Muscle of leg (tissue), 16 donors: Measurements from ENCODE around the gene SOCS4. TPM values are rescaled to one million over a fixed set of nuclear protein-coding genes. Genes with fewer than 3 reads are reported as not detected.

Experiments
- DNase-seq: peaks from one replicate; pipeline ENCODE4 v3.0.0; 2013
- H3K27ac ChIP-seq: one replicate; pipeline ENCODE4 v1.5.1; 2013; ENCODE audit warnings: mild to moderate bottlenecking, low read length, control low read depth
- H3K27me3 ChIP-seq: one replicate; pipeline ENCODE4 v1.6.1; 2013; ENCODE audit warnings: low read length; ENCODE audit not compliant: control insufficient read depth, insufficient read depth
- H3K36me3 ChIP-seq: one replicate; pipeline ENCODE4 v1.6.1; 2013; ENCODE audit warnings: low read length; ENCODE audit not compliant: control insufficient read depth, insufficient read depth
- H3K4me1 ChIP-seq: one replicate; pipeline ENCODE4 v1.6.1; 2013; ENCODE audit warnings: low read length; ENCODE audit not compliant: control insufficient read depth, insufficient read depth
- H3K4me3 ChIP-seq: one replicate; pipeline ENCODE4 v1.5.1; 2013; ENCODE audit warnings: low read length, control low read depth
- H3K9me3 ChIP-seq: replicated peaks from 2 replicates; pipeline ENCODE4 v1.6.1; 2013; ENCODE audit warnings: low read depth, low read length; ENCODE audit not compliant: control insufficient read depth
- WGBS: methylation state at CpG from one replicate; pipeline ENCODE4 v1.1.5; 2013; ENCODE audit warnings: missing lambda C conversion rate; ENCODE audit not compliant: insufficient coverage; 5-methylcytosine and 5-hydroxymethylcytosine counted together
- long read RNA-seq, 11 donors: transcript quantifications; one replicate each; lab custom pipeline, GENCODE V29; 2026
- polyA plus RNA-seq, 8 donors: library from polyadenylated mRNA; unstranded; fragments of 120-200 nt; gene quantifications; one replicate each; pipeline versions ENCODE4 v1.2.1 to v1.2.3, GENCODE V29; 2013; ENCODE audit warnings: inconsistent platforms in 1 of 8, low replicate concordance in 1 of 8; ENCODE audit not compliant: insufficient read length in 8 of 8, insufficient read depth in 1 of 8
- total RNA-seq: library from RNA; stranded (reverse); fragments of 120-200 nt; gene quantifications from one replicate; pipeline ENCODE4 v1.2.4, GENCODE V29; 2013

SOCS4 gene, protein sequence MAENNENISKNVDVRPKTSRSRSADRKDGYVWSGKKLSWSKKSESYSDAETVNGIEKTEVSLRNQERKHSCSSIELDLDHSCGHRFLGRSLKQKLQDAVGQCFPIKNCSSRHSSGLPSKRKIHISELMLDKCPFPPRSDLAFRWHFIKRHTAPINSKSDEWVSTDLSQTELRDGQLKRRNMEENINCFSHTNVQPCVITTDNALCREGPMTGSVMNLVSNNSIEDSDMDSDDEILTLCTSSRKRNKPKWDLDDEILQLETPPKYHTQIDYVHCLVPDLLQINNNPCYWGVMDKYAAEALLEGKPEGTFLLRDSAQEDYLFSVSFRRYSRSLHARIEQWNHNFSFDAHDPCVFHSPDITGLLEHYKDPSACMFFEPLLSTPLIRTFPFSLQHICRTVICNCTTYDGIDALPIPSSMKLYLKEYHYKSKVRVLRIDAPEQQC
- total RNA-seq: 8.5 TPM
- 10 to 100 TPM in 4 of 8 donors, 1 to 10 TPM in 4; 6.4 to 11.5 (median 9.8) TPM for polyA plus RNA-seq
- long read RNA-seq, donor 1, full-length matches to known transcripts: 3 of 3 reads
- long read RNA-seq, donor 1, partial matches to known transcripts: 0 of 3 reads
- long read RNA-seq, donor 1, other reads (novel, unspliced or antisense): 0 of 3 reads
- long read RNA-seq, donor 2, full-length matches to known transcripts: 3 of 3 reads
- long read RNA-seq, donor 2, partial matches to known transcripts: 0 of 3 reads
- long read RNA-seq, donor 2, other reads (novel, unspliced or antisense): 0 of 3 reads
- long read RNA-seq, donor 3, full-length matches to known transcripts: 6 of 6 reads
- long read RNA-seq, donor 3, partial matches to known transcripts: 0 of 6 reads
- long read RNA-seq, donor 3, other reads (novel, unspliced or antisense): 0 of 6 reads
- long read RNA-seq, donor 4, full-length matches to known transcripts: 2 of 2 reads
- long read RNA-seq, donor 4, partial matches to known transcripts: 0 of 2 reads
- long read RNA-seq, donor 4, other reads (novel, unspliced or antisense): 0 of 2 reads
- long read RNA-seq, donor 5, full-length matches to known transcripts: 9 of 9 reads
- long read RNA-seq, donor 5, partial matches to known transcripts: 0 of 9 reads
- long read RNA-seq, donor 5, other reads (novel, unspliced or antisense): 0 of 9 reads
- long read RNA-seq, donor 6, full-length matches to known transcripts: 3 of 3 reads
- long read RNA-seq, donor 6, partial matches to known transcripts: 0 of 3 reads
- long read RNA-seq, donor 6, other reads (novel, unspliced or antisense): 0 of 3 reads
- long read RNA-seq, donor 7, full-length matches to known transcripts: 4 of 4 reads
- long read RNA-seq, donor 7, partial matches to known transcripts: 0 of 4 reads
- long read RNA-seq, donor 7, other reads (novel, unspliced or antisense): 0 of 4 reads
- long read RNA-seq, donor 8, full-length matches to known transcripts: 4 of 4 reads
- long read RNA-seq, donor 8, partial matches to known transcripts: 0 of 4 reads
- long read RNA-seq, donor 8, other reads (novel, unspliced or antisense): 0 of 4 reads
- long read RNA-seq, donor 9, full-length matches to known transcripts: 6 of 6 reads
- long read RNA-seq, donor 9, partial matches to known transcripts: 0 of 6 reads
- long read RNA-seq, donor 9, other reads (novel, unspliced or antisense): 0 of 6 reads
- long read RNA-seq, donor 10, full-length matches to known transcripts: 6 of 6 reads
- long read RNA-seq, donor 10, partial matches to known transcripts: 0 of 6 reads
- long read RNA-seq, donor 10, other reads (novel, unspliced or antisense): 0 of 6 reads
- long read RNA-seq, donor 11, full-length matches to known transcripts: 5 of 11 reads
- long read RNA-seq, donor 11, partial matches to known transcripts: 6 of 11 reads
- long read RNA-seq, donor 11, other reads (novel, unspliced or antisense): 0 of 11 reads

DNA sequence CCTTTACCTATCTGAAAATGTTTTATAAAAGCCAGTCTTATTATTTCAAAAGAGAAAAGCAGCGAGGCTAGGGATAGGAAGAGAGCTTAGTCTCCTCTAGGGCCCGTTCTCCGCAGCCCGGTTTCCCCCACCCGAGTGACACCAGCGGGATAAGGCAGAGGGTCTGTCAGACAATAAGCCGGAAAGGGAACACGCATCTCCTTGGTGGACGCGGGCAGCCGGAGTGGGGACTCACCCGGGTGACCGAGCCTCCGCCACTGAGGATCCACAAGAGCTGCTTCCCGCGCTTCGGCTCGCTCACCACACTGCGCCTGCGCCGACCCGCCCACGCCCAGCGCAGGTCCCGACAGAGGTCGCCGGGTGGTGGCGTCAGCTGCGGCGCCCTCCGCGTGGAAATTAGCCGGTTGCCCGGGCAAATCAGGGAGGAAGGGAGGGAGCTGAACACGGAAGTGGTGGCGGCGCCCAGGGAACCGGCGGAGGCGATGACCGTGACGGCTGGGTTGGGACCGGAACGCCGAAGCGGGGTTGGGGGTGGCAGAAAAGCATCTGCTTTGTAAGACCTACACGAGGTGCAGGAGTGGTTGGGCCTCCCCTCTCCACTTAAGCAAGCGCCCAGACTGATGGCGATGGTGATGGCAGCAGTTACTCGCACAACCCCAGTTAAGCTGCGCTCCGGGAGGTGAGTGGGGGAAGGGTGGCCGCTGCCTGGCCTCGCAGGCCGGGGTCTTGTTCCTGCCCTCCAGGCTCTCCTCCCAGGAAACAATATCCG lies at the start of gene SOCS4, which contains the start of gene WDHD1:
Gene SOCS4, plus strand, starts transcription at position 444 of the 769 bp plus-strand sequence. CDS start 15,806 bp downstream, outside the sequence.
Gene WDHD1, minus strand, starts transcription at position 307 of the 769 bp plus-strand sequence. CDS start 312 bp downstream, outside the sequence.
- Histone ChIP-seq H3K36me3 (no peaks in the 10 kb centered on the region), H3K4me3 (peak within 1 kb of the TSS; percentile 91), H3K27me3 (no peaks in the 10 kb centered on the region), H3K9me3 (no peaks in the 10 kb centered on the region), H3K4me1 (peaks cover 7% of the 10 kb centered on the region), H3K27ac (peak within 1 kb of the TSS; percentile 94)
- DNase-seq: peak; percentile 97
- whole genome bisulfite sequencing: under 1% methylated on average over 46 of the region's 56 CpGs

GRCh38 chr14:54979039-54979438 lies 48.0 kb upstream of the SOCS4 start:
- WGBS: 100% methylated on average over 1 of the region's 3 CpGs
- H3K9me3 ChIP-seq: no peaks in the 10 kb centered on the region
- no peak overlapping the region for H3K27ac ChIP-seq
- H3K4me1 ChIP-seq: no peaks in the 10 kb centered on the region
- no peak for DNase-seq
- H3K4me3 ChIP-seq: no peak overlapping the region
- H3K36me3 ChIP-seq: peaks cover 6% of the 10 kb centered on the region
- H3K27me3 ChIP-seq: no peaks in the 10 kb centered on the region

- peaks cover 14% of the 10 kb centered on the region for H3K36me3 ChIP-seq
- no CpG with 5 or more reads among the region's 6 CpGs for WGBS
Observed at GRCh38 chr14:54981698-54982097, 45.3 kb upstream of the SOCS4 start.

GRCh38 chr14:54985156-54985555 lies 41.9 kb upstream of the SOCS4 start:
- no peaks in the 10 kb centered on the region for H3K27me3 ChIP-seq
- no peaks in the 10 kb centered on the region for H3K9me3 ChIP-seq
- no peak overlapping the region for H3K27ac ChIP-seq
- H3K4me1 ChIP-seq: no peaks in the 10 kb centered on the region
- no peak overlapping the region for H3K4me3 ChIP-seq
- peaks cover 16% of the 10 kb centered on the region for H3K36me3 ChIP-seq
- 92% methylated on average over 4 of the region's 4 CpGs for WGBS
- DNase-seq: no peak

More at GRCh38 chr14:54981698-54982097, 45.3 kb upstream of the SOCS4 start:
- H3K4me3 ChIP-seq: no peak overlapping the region
- peak; percentile 5 for DNase-seq
- H3K4me1 ChIP-seq: no peaks in the 10 kb centered on the region
- H3K27me3 ChIP-seq: no peaks in the 10 kb centered on the region
- no peak overlapping the region for H3K27ac ChIP-seq
- H3K9me3 ChIP-seq: no peaks in the 10 kb centered on the region

DNA sequence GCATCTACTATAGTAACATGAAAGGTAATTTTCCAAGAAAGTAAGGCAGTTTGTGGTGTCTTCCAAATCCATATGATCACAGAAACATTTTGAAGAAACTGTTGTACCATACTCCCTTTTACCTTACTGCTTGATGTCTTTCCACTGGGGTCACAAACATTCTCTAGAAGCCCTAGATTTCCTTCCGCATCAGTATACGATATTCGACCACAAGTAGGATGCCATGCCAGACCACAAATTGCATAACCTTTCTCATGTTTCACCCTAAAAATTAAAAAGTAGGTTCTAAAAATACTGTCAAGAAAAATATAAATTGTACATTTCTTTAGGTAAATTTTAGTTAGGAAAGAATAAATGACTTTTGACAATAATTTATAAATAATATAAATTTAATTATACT lies 26.7 kb upstream of the SOCS4 start:
- Histone ChIP-seq H3K4me1 (no peaks in the 10 kb centered on the region), H3K27ac (no peak overlapping the region), H3K9me3 (no peaks in the 10 kb centered on the region), H3K4me3 (no peak overlapping the region), H3K36me3 (peaks cover 12% of the 10 kb centered on the region), H3K27me3 (no peaks in the 10 kb centered on the region)
- no peak for DNase-seq
- no CpG with 5 or more reads among the region's 3 CpGs for WGBS

GRCh38 chr14:55005071-55005470 lies 22.0 kb upstream of the SOCS4 start:
- Histone ChIP-seq H3K4me3 (no peak overlapping the region), H3K36me3 (peaks cover 9% of the 10 kb centered on the region), H3K9me3 (no peaks in the 10 kb centered on the region), H3K27me3 (no peaks in the 10 kb centered on the region), H3K27ac (no peak overlapping the region), H3K4me1 (no peaks in the 10 kb centered on the region)
- WGBS: 100% methylated on average over 1 of the region's 4 CpGs
- no peak for DNase-seq

DNA sequence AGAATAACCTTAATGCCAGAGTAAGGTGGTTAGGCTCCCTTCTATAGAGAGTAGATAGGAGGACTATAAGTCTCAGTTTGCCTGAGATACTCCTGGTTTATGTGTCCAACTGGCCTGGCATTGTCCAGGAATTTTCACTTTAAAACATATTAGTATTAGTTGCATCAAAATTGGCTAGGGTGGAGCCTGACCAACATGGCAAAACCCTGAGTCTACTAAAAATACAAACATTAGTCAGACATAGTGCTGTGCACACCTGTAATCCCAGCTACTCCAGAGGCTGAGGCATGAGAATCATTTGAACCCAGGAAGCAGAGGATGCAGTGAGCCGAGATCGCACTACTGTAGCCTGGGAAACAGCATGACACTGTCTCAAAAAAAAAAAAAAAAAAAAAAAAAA lies 12.0 kb upstream of the SOCS4 start:
- WGBS: no CpG with 5 or more reads among the region's 2 CpGs
- Histone ChIP-seq H3K4me1 (no peaks in the 10 kb centered on the region), H3K4me3 (no peak overlapping the region), H3K27me3 (no peaks in the 10 kb centered on the region), H3K27ac (no peak overlapping the region), H3K36me3 (peaks cover 3% of the 10 kb centered on the region), H3K9me3 (no peaks in the 10 kb centered on the region)
- DNase-seq: no peak

GRCh38 chr14:55019968-55020554 lies 7.0 kb upstream of the SOCS4 start:
- H3K4me3 ChIP-seq: no peak overlapping the region
- no peak for DNase-seq
- 100% methylated on average over 2 of the region's 2 CpGs for WGBS

More at GRCh38 chr14:55019968-55020554, 7.0 kb upstream of the SOCS4 start:
- Histone ChIP-seq H3K27me3 (no peaks in the 10 kb centered on the region), H3K27ac (no peak overlapping the region), H3K4me1 (no peaks in the 10 kb centered on the region), H3K36me3 (no peaks in the 10 kb centered on the region), H3K9me3 (no peaks in the 10 kb centered on the region)
